ENCODE results near the gene PPP2R5C.

Gene PPP2R5C

GRCh38 chr14:101898416-101898815, 136.9 kb downstream of the PPP2R5C start:
- H3K27me3 ChIP-seq (replicated peaks; ENCODE audit: control insufficient read depth, insufficient read depth, low read length): no peaks in the 10 kb centered on the region
- no peaks in the 10 kb centered on the region for H3K4me1 ChIP-seq (ENCODE audit: control insufficient read depth, insufficient read depth, low read length)
- no peak overlapping the region for H3K9ac ChIP-seq (ENCODE audit: low read length)
- H3K4me3 ChIP-seq (ENCODE audit: low read length): no peak overlapping the region
- no peaks in the 10 kb centered on the region for H3K9me3 ChIP-seq (ENCODE audit: control insufficient read depth, low read length)
- H3K36me3 ChIP-seq (ENCODE audit: control insufficient read depth, insufficient read depth, low read length, severe bottlenecking): peaks cover 90% of the 10 kb centered on the region
- DNase-seq (ENCODE audit: low read depth): no peak

DNA sequence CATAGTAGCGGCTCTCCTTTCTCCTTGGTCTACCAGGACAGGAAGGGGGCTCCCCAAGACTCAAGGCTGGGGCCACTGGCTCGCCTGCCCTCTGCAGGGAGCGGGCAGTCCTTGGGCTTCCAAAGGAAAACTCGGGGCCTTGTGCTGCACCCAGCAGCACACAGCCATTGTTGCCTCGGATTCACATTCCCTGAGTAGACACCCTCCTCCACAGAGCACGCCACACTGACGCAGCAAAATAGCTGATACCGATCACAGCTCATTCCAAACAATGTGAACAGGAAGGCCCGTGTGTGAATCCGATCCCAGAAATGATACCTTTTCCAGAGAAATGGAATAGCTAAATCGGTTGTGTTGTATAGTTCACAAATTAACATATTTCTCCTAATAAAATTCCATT, 137.8 kb downstream of the PPP2R5C start:
- peaks cover 86% of the 10 kb centered on the region for H3K36me3 ChIP-seq (ENCODE audit: control insufficient read depth, insufficient read depth, low read length, severe bottlenecking)

GRCh38 chr14:101900253-101900652, 138.7 kb downstream of the PPP2R5C start:
- DNase-seq (ENCODE audit: low read depth): no peak
- H3K27me3 ChIP-seq (replicated peaks; ENCODE audit: control insufficient read depth, insufficient read depth, low read length): no peaks in the 10 kb centered on the region
- no peak overlapping the region for H3K4me3 ChIP-seq (ENCODE audit: low read length)
- H3K9ac ChIP-seq (ENCODE audit: low read length): no peak overlapping the region
- H3K9me3 ChIP-seq (ENCODE audit: control insufficient read depth, low read length): no peaks in the 10 kb centered on the region
- peaks cover 82% of the 10 kb centered on the region for H3K36me3 ChIP-seq (ENCODE audit: control insufficient read depth, insufficient read depth, low read length, severe bottlenecking)
- H3K4me1 ChIP-seq (ENCODE audit: control insufficient read depth, insufficient read depth, low read length): no peaks in the 10 kb centered on the region

More for the DNA sequence above, 137.8 kb downstream of the PPP2R5C start:
- Histone ChIP-seq H3K9ac (ENCODE audit: low read length) (no peak overlapping the region), H3K9me3 (ENCODE audit: control insufficient read depth, low read length) (no peaks in the 10 kb centered on the region), H3K27me3 (replicated peaks; ENCODE audit: control insufficient read depth, insufficient read depth, low read length) (no peaks in the 10 kb centered on the region), H3K4me1 (ENCODE audit: control insufficient read depth, insufficient read depth, low read length) (no peaks in the 10 kb centered on the region), H3K4me3 (ENCODE audit: low read length) (no peak overlapping the region)
- DNase-seq (ENCODE audit: low read depth): no peak

DNA sequence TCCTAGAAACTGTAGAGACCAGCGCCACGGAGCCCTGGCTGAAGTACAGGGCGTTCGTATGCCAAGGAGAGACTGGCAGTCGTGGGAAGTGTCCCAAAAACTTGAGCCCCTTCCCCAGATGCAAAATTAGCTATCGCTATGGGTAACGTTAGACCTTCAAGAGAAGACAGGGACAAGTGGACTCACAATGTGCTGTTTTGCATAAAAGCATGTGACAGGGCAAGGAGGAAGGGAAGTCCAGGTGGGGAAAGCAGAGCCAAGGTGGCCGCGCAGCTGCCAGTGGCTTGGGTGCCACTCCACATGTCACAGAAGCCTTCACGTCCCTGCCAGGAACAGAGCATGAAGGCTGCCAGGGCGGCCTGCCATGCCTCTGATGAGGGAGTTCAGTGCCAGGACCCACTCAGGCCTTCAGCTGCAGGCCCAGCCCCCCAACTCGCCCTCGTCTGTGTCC, 141.6 kb downstream of the PPP2R5C start:
- Histone ChIP-seq H3K36me3 (ENCODE audit: control insufficient read depth, insufficient read depth, low read length, severe bottlenecking) (peaks cover 84% of the 10 kb centered on the region), H3K27me3 (replicated peaks; ENCODE audit: control insufficient read depth, insufficient read depth, low read length) (no peaks in the 10 kb centered on the region), H3K9me3 (ENCODE audit: control insufficient read depth, low read length) (no peaks in the 10 kb centered on the region), H3K9ac (ENCODE audit: low read length) (no peak overlapping the region), H3K4me3 (ENCODE audit: low read length) (no peak overlapping the region), H3K4me1 (ENCODE audit: control insufficient read depth, insufficient read depth, low read length) (no peaks in the 10 kb centered on the region)
- no peak for DNase-seq (ENCODE audit: low read depth)

GRCh38 chr14:101905614-101906013, 144.1 kb downstream of the PPP2R5C start:
- no peaks in the 10 kb centered on the region for H3K9me3 ChIP-seq (ENCODE audit: control insufficient read depth, low read length)
- DNase-seq (ENCODE audit: low read depth): no peak
- H3K4me3 ChIP-seq (ENCODE audit: low read length): no peak overlapping the region
- H3K27me3 ChIP-seq (replicated peaks; ENCODE audit: control insufficient read depth, insufficient read depth, low read length): no peaks in the 10 kb centered on the region
- no peak overlapping the region for H3K9ac ChIP-seq (ENCODE audit: low read length)
- no peaks in the 10 kb centered on the region for H3K4me1 ChIP-seq (ENCODE audit: control insufficient read depth, insufficient read depth, low read length)
- peaks cover 76% of the 10 kb centered on the region for H3K36me3 ChIP-seq (ENCODE audit: control insufficient read depth, insufficient read depth, low read length, severe bottlenecking)

DNA sequence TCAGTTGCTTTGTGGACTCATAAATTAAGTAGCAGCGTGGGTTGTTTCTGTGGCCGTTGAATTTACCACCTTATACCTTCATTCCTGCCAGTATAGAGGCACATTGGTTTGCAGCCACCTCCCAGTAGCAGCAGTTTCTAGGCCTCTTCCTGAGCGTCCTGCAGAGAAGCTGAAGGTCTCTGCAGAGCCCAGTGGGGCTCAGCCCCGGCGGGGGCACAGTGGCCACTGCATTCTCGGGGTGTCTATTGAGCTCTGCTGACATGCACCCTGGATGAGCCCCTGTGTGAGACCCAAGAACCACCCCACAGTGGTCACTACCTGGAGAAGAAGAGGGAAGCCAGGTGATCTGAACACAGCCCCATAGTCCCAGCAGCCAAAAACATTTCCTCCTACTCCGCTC, 145.1 kb downstream of the PPP2R5C start:
- DNase-seq (ENCODE audit: low read depth): no peak
- Histone ChIP-seq H3K27me3 (replicated peaks; ENCODE audit: control insufficient read depth, insufficient read depth, low read length) (no peaks in the 10 kb centered on the region), H3K4me1 (ENCODE audit: control insufficient read depth, insufficient read depth, low read length) (no peaks in the 10 kb centered on the region), H3K4me3 (ENCODE audit: low read length) (no peak overlapping the region), H3K9me3 (ENCODE audit: control insufficient read depth, low read length) (no peaks in the 10 kb centered on the region), H3K36me3 (ENCODE audit: control insufficient read depth, insufficient read depth, low read length, severe bottlenecking) (peaks cover 66% of the 10 kb centered on the region), H3K9ac (ENCODE audit: low read length) (no peak overlapping the region)

- no peak overlapping the region for H3K4me3 ChIP-seq (ENCODE audit: low read length)
- no peak overlapping the region for H3K9ac ChIP-seq (ENCODE audit: low read length)
- H3K27me3 ChIP-seq (replicated peaks; ENCODE audit: control insufficient read depth, insufficient read depth, low read length): no peaks in the 10 kb centered on the region
- H3K9me3 ChIP-seq (ENCODE audit: control insufficient read depth, low read length): no peaks in the 10 kb centered on the region
- no peak for DNase-seq (ENCODE audit: low read depth)
- H3K4me1 ChIP-seq (ENCODE audit: control insufficient read depth, insufficient read depth, low read length): no peaks in the 10 kb centered on the region
- H3K36me3 ChIP-seq (ENCODE audit: control insufficient read depth, insufficient read depth, low read length, severe bottlenecking): peaks cover 62% of the 10 kb centered on the region
Measured at GRCh38 chr14:101907619-101908018, 146.1 kb downstream of the PPP2R5C start.

GRCh38 chr14:101908795-101909194, 147.3 kb downstream of the PPP2R5C start:
- peaks cover 64% of the 10 kb centered on the region for H3K36me3 ChIP-seq (ENCODE audit: control insufficient read depth, insufficient read depth, low read length, severe bottlenecking)
- H3K4me1 ChIP-seq (ENCODE audit: control insufficient read depth, insufficient read depth, low read length): no peaks in the 10 kb centered on the region
- H3K9ac ChIP-seq (ENCODE audit: low read length): no peak overlapping the region
- H3K4me3 ChIP-seq (ENCODE audit: low read length): no peak overlapping the region
- H3K9me3 ChIP-seq (ENCODE audit: control insufficient read depth, low read length): no peaks in the 10 kb centered on the region
- H3K27me3 ChIP-seq (replicated peaks; ENCODE audit: control insufficient read depth, insufficient read depth, low read length): no peaks in the 10 kb centered on the region
- DNase-seq (ENCODE audit: low read depth): no peak

- H3K4me3 ChIP-seq (ENCODE audit: low read length): no peak overlapping the region
- no peak for DNase-seq (ENCODE audit: low read depth)
- no peak overlapping the region for H3K9ac ChIP-seq (ENCODE audit: low read length)
- no peaks in the 10 kb centered on the region for H3K4me1 ChIP-seq (ENCODE audit: control insufficient read depth, insufficient read depth, low read length)
- H3K9me3 ChIP-seq (ENCODE audit: control insufficient read depth, low read length): no peaks in the 10 kb centered on the region
- H3K27me3 ChIP-seq (replicated peaks; ENCODE audit: control insufficient read depth, insufficient read depth, low read length): no peaks in the 10 kb centered on the region
- peaks cover 69% of the 10 kb centered on the region for H3K36me3 ChIP-seq (ENCODE audit: control insufficient read depth, insufficient read depth, low read length, severe bottlenecking)
Measured at GRCh38 chr14:101909371-101910096, 148.0 kb downstream of the PPP2R5C start.

- Histone ChIP-seq H3K36me3 (ENCODE audit: control insufficient read depth, insufficient read depth, low read length, severe bottlenecking) (peaks cover 46% of the 10 kb centered on the region), H3K27me3 (replicated peaks; ENCODE audit: control insufficient read depth, insufficient read depth, low read length) (no peaks in the 10 kb centered on the region)
Measured at GRCh38 chr14:101912841-101913240, 151.3 kb downstream of the PPP2R5C start.

GRCh38 chr14:101914083-101914482, 152.6 kb downstream of the PPP2R5C start:
- peaks cover 39% of the 10 kb centered on the region for H3K36me3 ChIP-seq (ENCODE audit: control insufficient read depth, insufficient read depth, low read length, severe bottlenecking)
- H3K9ac ChIP-seq (ENCODE audit: low read length): no peak overlapping the region
- no peak overlapping the region for H3K4me3 ChIP-seq (ENCODE audit: low read length)
- no peaks in the 10 kb centered on the region for H3K27me3 ChIP-seq (replicated peaks; ENCODE audit: control insufficient read depth, insufficient read depth, low read length)
- no peaks in the 10 kb centered on the region for H3K9me3 ChIP-seq (ENCODE audit: control insufficient read depth, low read length)
- no peak for DNase-seq (ENCODE audit: low read depth)
- peaks cover 17% of the 10 kb centered on the region for H3K4me1 ChIP-seq (ENCODE audit: control insufficient read depth, insufficient read depth, low read length)

More at GRCh38 chr14:101912841-101913240, 151.3 kb downstream of the PPP2R5C start:
- DNase-seq (ENCODE audit: low read depth): no peak
- peaks cover 15% of the 10 kb centered on the region for H3K4me1 ChIP-seq (ENCODE audit: control insufficient read depth, insufficient read depth, low read length)
- no peaks in the 10 kb centered on the region for H3K9me3 ChIP-seq (ENCODE audit: control insufficient read depth, low read length)
- no peak overlapping the region for H3K4me3 ChIP-seq (ENCODE audit: low read length)
- no peak overlapping the region for H3K9ac ChIP-seq (ENCODE audit: low read length)

Measured in adipocyte (in vitro differentiated cells).